Measurements from ENCODE around the gene MAS1.
"Not testable (repeated sequence)": the region's sequence is repeated elsewhere in the genome, so short reads cannot be mapped to it uniquely, and the experiment has no call there.

MAS1 gene

GRCh38 chr6:159919011-159919511 lies 28.3 kb downstream of the MAS1 start:
- DNase-seq = no peak

- no peak for DNase-seq
Measured at GRCh38 chr6:159919800-159920199, 29.0 kb downstream of the MAS1 start.

- not testable (repeated sequence) for DNase-seq
Measured at GRCh38 chr6:159924150-159924549, 33.4 kb downstream of the MAS1 start.

- no peak for DNase-seq
Measured at GRCh38 chr6:159926542-159927203, 35.9 kb downstream of the MAS1 start.

- DNase-seq = peak; percentile 14
Measured at GRCh38 chr6:159929819-159930218, 39.0 kb downstream of the MAS1 start.

- DNase-seq = no peak
Measured at GRCh38 chr6:159931112-159931511, 40.3 kb downstream of the MAS1 start.

GRCh38 chr6:159931846-159932245 lies 41.1 kb downstream of the MAS1 start:
- no peak for DNase-seq

GRCh38 chr6:159933077-159933476 lies 42.3 kb downstream of the MAS1 start:
- DNase-seq = no peak

- no peak for DNase-seq
Measured at GRCh38 chr6:159934181-159934580, 43.4 kb downstream of the MAS1 start.

- DNase-seq = no peak
Measured at GRCh38 chr6:159935065-159935464, 44.3 kb downstream of the MAS1 start.

- no peak for DNase-seq
Measured at GRCh38 chr6:159935633-159936032, 44.8 kb downstream of the MAS1 start.

GRCh38 chr6:159939591-159940016 lies 48.8 kb downstream of the MAS1 start:
- DNase-seq = no peak
